HEK293 (cell line): Measurements from ENCODE around the gene SLC35B3.
A peak's percentile ranks its signal among the peaks of the same experiment; 100 is the strongest.
"Not testable (repeated sequence)": the region's sequence is repeated elsewhere in the genome, so short reads cannot be mapped to it uniquely, and the experiment has no call there.

Experiments
- CTCF ChIA-PET: fragments of 350-600 bp; formaldehyde crosslinking; extraction: SDS; loops from one replicate; lab custom pipeline; 2021; ENCODE audit warnings: antibody characterized with exemption; lab: Yijun Ruan, JAX
- POLR2A ChIA-PET: fragments of 300-600 bp; formaldehyde crosslinking; extraction: SDS; loops from one replicate; lab custom pipeline; 2020; ENCODE audit warnings: antibody characterized with exemption, inconsistent platforms; lab: Yijun Ruan, JAX
- H3K27ac ChIP-seq: fragments of 200-500 bp; sonication (Bioruptor generic); 2 replicates; pipeline ENCODE4 v1.5.1; 2014; ENCODE audit warnings: low read depth, low read length, control low read depth, inconsistent platforms; ENCODE audit errors: extremely low read depth
- H3K36me3 ChIP-seq, 2 experiments: fragments of 200-500 bp in 1 of 2; sonication (Bioruptor generic) in 1 of 2; 1 replicate in 1 of 2; 2 replicates in 1 of 2; pipeline ENCODE4 v1.5.1; 2014 to 2017; ENCODE audit warnings: inconsistent platforms in 2 of 2, low read length in 2 of 2; ENCODE audit not compliant: control insufficient read depth in 2 of 2, insufficient read depth in 1 of 2
- H3K4me1 ChIP-seq: fragments of 200-500 bp; sonication (Bioruptor generic); 2 replicates; pipeline ENCODE4 v1.5.1; 2014; ENCODE audit warnings: mild to moderate bottlenecking, low read length, inconsistent platforms; ENCODE audit not compliant: control insufficient read depth, insufficient read depth
- H3K4me3 ChIP-seq: 2 replicates; pipeline ENCODE4 v1.5.1; 2011; ENCODE audit warnings: low read depth, mild to moderate bottlenecking, control low read depth, low read length, moderate library complexity
- H3K9me3 ChIP-seq: fragments of 200-500 bp; sonication (Bioruptor generic); 2 replicates; pipeline ENCODE4 v1.5.1; 2014; ENCODE audit warnings: low read depth, low read length, inconsistent platforms; ENCODE audit not compliant: control insufficient read depth, insufficient read depth
- HOXC10 ChIP-seq: sonication (generic); formaldehyde crosslinking; IDR thresholded peaks from 2 replicates; pipeline ENCODE4 v1.8.1; 2023; ENCODE audit warnings: mild to moderate bottlenecking, missing genetic modification reagents
- RBAK ChIP-seq: fragments of 450-650 bp; formaldehyde crosslinking; IDR thresholded peaks from 2 replicates; pipeline ENCODE4 v1.5.1; 2016; ENCODE audit warnings: missing biosample characterization, missing genetic modification characterization
- YY2 ChIP-seq: fragments of 450-650 bp; formaldehyde crosslinking; IDR thresholded peaks from 2 replicates; pipeline ENCODE4 v1.5.1; 2016; ENCODE audit warnings: missing biosample characterization, missing genetic modification characterization
- ZFP3 ChIP-seq: fragments of 450-650 bp; formaldehyde crosslinking; IDR thresholded peaks from 2 replicates; pipeline ENCODE4 v1.5.1; 2016; ENCODE audit warnings: low read depth, missing biosample characterization, missing genetic modification characterization
- ZNF16 ChIP-seq: fragments of 450-650 bp; formaldehyde crosslinking; IDR thresholded peaks from 2 replicates; pipeline ENCODE4 v1.5.1; 2016; ENCODE audit warnings: low read depth, missing biosample characterization, missing genetic modification characterization
- ZNF19 ChIP-seq: fragments of 450-650 bp; formaldehyde crosslinking; IDR thresholded peaks from 2 replicates; pipeline ENCODE4; 2016; ENCODE audit warnings: missing biosample characterization, missing genetic modification characterization, low read depth
- ZNF248 ChIP-seq: fragments of 450-650 bp; formaldehyde crosslinking; IDR thresholded peaks from 2 replicates; pipeline ENCODE4 v1.5.1; 2017; ENCODE audit warnings: missing biosample characterization, missing genetic modification characterization
- ZNF555 ChIP-seq: fragments of 450-650 bp; formaldehyde crosslinking; conservative IDR thresholded peaks from 2 replicates; pipeline ENCODE4 v1.5.1; 2017; ENCODE audit warnings: missing biosample characterization, mild to moderate bottlenecking, missing genetic modification characterization, inconsistent platforms
- ZNF571 ChIP-seq: fragments of 450-650 bp; formaldehyde crosslinking; IDR thresholded peaks from 2 replicates; pipeline ENCODE4 v1.5.0; 2017; ENCODE audit warnings: missing biosample characterization, missing genetic modification characterization
- ZNF677 ChIP-seq: fragments of 450-650 bp; IDR thresholded peaks from 2 replicates; pipeline ENCODE4 v1.5.0; 2018; ENCODE audit warnings: missing biosample characterization, mild to moderate bottlenecking, missing genetic modification characterization, moderate library complexity
- ZNF707 ChIP-seq: fragments of 450-650 bp; formaldehyde crosslinking; IDR thresholded peaks from 2 replicates; pipeline ENCODE4 v1.5.1; 2016; ENCODE audit warnings: missing biosample characterization, missing genetic modification characterization
- TF ChIP-seq, protein P1 (sequence below): fragments of 450-650 bp; formaldehyde crosslinking; IDR thresholded peaks from 2 replicates; pipeline ENCODE4 v1.5.1; 2016; ENCODE audit warnings: missing biosample characterization, missing genetic modification characterization
- TF ChIP-seq, protein P2 (sequence below): fragments of 450-650 bp; formaldehyde crosslinking; IDR thresholded peaks from 2 replicates; pipeline ENCODE4 v1.5.1; 2016; ENCODE audit warnings: missing biosample characterization, missing genetic modification characterization
- TF ChIP-seq, protein P3 (sequence below): fragments of 450-650 bp; formaldehyde crosslinking; IDR thresholded peaks from 2 replicates; pipeline ENCODE4 v1.5.1; 2016; ENCODE audit warnings: missing biosample characterization, missing genetic modification characterization
- TF ChIP-seq, protein P4 (sequence below): fragments of 450-650 bp; formaldehyde crosslinking; IDR thresholded peaks from 2 replicates; pipeline ENCODE4 v1.5.1; 2017; ENCODE audit warnings: missing biosample characterization, missing genetic modification characterization
- TF ChIP-seq, protein P5 (sequence below): fragments of 450-650 bp; formaldehyde crosslinking; IDR thresholded peaks from 2 replicates; pipeline ENCODE4 v1.5.1; 2016; ENCODE audit warnings: missing biosample characterization, missing genetic modification characterization

The SLC35B3 gene

DNA sequence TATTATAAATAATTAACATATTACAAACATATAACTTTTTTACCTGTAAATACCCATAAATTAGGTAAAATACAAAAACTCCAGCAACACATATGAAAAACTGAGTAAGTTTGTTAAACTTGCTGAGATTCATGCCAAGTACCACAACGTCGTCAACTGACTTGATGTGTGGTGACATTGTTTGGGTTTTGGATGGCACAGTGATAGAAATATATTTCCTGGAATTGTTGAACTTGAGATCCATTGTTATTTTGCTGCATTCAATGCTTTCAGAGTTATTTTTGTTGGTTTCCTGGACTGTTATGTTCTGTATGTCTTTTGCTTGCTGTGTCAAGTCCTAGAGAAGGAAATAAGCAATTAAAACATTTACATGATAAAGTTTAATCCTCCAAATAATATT, 5.5 kb downstream of the SLC35B3 start (continued):
- TF ChIP-seq, protein P1, sequence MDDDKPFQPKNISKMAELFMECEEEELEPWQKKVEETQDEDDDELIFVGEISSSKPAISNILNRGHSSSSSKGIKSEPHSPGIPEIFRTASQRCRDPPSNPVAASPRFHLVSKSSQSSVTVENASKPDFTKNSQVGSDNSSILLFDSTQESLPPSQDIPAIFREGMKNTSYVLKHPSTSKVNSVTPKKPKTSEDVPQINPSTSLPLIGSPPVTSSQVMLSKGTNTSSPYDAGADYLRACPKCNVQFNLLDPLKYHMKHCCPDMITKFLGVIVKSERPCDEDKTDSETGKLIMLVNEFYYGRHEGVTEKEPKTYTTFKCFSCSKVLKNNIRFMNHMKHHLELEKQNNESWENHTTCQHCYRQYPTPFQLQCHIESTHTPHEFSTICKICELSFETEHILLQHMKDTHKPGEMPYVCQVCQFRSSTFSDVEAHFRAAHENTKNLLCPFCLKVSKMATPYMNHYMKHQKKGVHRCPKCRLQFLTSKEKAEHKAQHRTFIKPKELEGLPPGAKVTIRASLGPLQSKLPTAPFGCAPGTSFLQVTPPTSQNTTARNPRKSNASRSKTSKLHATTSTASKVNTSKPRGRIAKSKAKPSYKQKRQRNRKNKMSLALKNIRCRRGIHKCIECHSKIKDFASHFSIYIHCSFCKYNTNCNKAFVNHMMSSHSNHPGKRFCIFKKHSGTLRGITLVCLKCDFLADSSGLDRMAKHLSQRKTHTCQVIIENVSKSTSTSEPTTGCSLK (tag by site-specific recombination): no peak
- no peak for TF ChIP-seq HOXC10 (CRISPR knock-in tag)
- TF ChIP-seq ZNF571 (tag by site-specific recombination): no peak

DNA sequence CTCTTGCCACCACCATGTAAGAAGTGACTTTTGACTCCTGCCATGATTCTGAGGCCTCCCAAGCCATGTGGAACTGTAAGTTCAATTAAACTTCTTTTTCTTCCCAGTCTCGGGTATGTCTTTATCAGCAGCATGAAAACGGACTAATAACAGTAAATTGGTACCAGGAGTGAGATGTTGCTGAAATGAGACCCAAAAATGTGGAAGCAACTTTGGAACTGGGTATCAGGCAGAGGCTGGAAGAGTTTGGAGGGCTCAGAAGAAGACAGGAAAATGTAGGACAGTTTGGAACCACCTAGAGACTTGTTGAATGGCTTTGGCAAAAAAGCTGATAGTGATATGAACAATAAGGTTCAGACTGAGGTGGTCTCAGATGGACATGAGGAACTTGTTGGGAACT, 8.8 kb downstream of the SLC35B3 start:
- POLR2A ChIA-PET, H3K27ac ChIP-seq, H3K4me3 ChIP-seq, H3K9me3 ChIP-seq, H3K4me1 ChIP-seq, CTCF ChIA-PET: not testable (repeated sequence)
- TF ChIP-seq ZNF707: peak; percentile 89
- H3K36me3 ChIP-seq: peaks cover 15 to 36% of the 10 kb centered on the region in 2 experiments

DNA sequence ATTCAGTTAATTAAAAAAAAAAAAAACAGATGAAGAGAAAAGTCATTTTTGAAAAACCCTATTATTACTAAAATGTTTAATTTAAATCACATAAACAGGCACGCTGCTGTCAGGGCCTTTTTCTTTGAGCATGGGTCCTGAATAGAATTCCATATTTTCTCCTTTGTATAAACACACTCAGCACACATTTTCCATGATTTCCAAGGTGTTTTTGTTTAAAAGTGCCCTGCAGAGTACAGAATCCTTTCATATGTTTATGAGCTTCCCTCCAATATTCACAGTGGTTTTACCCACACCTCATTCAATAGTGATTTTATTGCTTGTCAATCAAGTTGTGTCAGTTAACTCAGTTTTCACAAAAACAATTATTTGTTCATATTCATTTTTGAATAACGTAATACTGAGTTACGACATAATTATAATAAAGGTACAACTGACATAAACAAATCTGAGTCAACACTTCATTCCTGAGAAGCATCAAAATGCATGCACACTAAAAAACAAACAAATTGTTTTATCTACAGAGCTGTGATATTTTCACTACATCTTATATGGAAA, 15.2 kb downstream of the SLC35B3 start:
- Histone ChIP-seq H3K27ac (no peak overlapping the region), H3K4me3 (no peak overlapping the region), H3K4me1 (no peaks in the 10 kb centered on the region), H3K36me3 (peaks cover 25 to 26% of the 10 kb centered on the region in 2 experiments), H3K9me3 (no peaks in the 10 kb centered on the region)
- TF ChIP-seq, protein P2, sequence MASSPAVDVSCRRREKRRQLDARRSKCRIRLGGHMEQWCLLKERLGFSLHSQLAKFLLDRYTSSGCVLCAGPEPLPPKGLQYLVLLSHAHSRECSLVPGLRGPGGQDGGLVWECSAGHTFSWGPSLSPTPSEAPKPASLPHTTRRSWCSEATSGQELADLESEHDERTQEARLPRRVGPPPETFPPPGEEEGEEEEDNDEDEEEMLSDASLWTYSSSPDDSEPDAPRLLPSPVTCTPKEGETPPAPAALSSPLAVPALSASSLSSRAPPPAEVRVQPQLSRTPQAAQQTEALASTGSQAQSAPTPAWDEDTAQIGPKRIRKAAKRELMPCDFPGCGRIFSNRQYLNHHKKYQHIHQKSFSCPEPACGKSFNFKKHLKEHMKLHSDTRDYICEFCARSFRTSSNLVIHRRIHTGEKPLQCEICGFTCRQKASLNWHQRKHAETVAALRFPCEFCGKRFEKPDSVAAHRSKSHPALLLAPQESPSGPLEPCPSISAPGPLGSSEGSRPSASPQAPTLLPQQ (tag by site-specific recombination): no peak
- ChIA-PET CTCF (no interaction called here), POLR2A (no interaction called here)

DNA sequence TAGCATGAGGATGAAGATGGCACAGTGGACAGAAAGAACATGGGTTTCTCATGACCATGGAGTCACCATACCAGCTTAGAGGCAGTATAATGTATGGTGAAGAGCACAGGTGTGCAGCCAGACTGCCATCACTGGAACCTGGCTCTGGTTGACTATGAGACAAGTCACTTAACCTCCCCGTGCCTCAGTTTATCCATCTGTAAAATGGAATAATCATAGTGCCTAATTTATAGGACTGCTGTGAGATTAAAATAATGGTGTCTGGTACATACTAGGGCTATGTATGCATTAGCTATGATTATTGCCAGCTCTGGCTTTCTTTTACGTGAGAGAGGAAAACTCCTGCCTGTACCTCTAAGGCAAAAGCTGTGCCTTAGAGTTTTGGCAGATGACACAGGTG, 19.4 kb downstream of the SLC35B3 start:
- Histone ChIP-seq H3K4me3 (no peak overlapping the region), H3K27ac (no peak overlapping the region), H3K36me3 (peaks cover 42 to 45% of the 10 kb centered on the region in 2 experiments; a peak in 2 of 3 replicates), H3K9me3 (no peaks in the 10 kb centered on the region), H3K4me1 (no peaks in the 10 kb centered on the region)
- POLR2A ChIA-PET: no interaction called here
- CTCF ChIA-PET: no interaction called here
- no peak for TF ChIP-seq ZNF248
- TF ChIP-seq ZNF555 (tag by site-specific recombination): no peak
- no peak for TF ChIP-seq YY2 (tag by site-specific recombination)
- no peak for TF ChIP-seq ZNF16 (tag by site-specific recombination)
- TF ChIP-seq RBAK (tag by site-specific recombination): no peak
- TF ChIP-seq, protein P3, sequence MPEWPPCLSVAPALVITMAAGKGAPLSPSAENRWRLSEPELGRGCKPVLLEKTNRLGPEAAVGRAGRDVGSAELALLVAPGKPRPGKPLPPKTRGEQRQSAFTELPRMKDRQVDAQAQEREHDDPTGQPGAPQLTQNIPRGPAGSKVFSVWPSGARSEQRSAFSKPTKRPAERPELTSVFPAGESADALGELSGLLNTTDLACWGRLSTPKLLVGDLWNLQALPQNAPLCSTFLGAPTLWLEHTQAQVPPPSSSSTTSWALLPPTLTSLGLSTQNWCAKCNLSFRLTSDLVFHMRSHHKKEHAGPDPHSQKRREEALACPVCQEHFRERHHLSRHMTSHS: no peak
- TF ChIP-seq ZFP3 (tag by site-specific recombination): no peak
- no peak for TF ChIP-seq ZNF677 (tag by site-specific recombination)
- no peak for TF ChIP-seq ZNF19 (tag by site-specific recombination)
- TF ChIP-seq, protein P4, sequence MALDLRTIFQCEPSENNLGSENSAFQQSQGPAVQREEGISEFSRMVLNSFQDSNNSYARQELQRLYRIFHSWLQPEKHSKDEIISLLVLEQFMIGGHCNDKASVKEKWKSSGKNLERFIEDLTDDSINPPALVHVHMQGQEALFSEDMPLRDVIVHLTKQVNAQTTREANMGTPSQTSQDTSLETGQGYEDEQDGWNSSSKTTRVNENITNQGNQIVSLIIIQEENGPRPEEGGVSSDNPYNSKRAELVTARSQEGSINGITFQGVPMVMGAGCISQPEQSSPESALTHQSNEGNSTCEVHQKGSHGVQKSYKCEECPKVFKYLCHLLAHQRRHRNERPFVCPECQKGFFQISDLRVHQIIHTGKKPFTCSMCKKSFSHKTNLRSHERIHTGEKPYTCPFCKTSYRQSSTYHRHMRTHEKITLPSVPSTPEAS: no peak
- TF ChIP-seq, protein P5, sequence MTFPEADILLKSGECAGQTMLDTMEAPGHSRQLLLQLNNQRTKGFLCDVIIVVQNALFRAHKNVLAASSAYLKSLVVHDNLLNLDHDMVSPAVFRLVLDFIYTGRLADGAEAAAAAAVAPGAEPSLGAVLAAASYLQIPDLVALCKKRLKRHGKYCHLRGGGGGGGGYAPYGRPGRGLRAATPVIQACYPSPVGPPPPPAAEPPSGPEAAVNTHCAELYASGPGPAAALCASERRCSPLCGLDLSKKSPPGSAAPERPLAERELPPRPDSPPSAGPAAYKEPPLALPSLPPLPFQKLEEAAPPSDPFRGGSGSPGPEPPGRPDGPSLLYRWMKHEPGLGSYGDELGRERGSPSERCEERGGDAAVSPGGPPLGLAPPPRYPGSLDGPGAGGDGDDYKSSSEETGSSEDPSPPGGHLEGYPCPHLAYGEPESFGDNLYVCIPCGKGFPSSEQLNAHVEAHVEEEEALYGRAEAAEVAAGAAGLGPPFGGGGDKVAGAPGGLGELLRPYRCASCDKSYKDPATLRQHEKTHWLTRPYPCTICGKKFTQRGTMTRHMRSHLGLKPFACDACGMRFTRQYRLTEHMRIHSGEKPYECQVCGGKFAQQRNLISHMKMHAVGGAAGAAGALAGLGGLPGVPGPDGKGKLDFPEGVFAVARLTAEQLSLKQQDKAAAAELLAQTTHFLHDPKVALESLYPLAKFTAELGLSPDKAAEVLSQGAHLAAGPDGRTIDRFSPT (tag by site-specific recombination): no peak
